Neural crest cell (in vitro differentiated cells): ENCODE measurements around the gene ITIH5. TPM values are rescaled to one million over a fixed set of nuclear protein-coding genes. Genes with fewer than 3 reads are reported as not detected.

Experiments
- DNase-seq: peaks from one replicate; pipeline ENCODE4 v3.0.0; 2021; ENCODE audit warnings: low read depth, mixed read lengths, low spot score
- H3K27ac Mint-ChIP-seq: one replicate; pipeline ENCODE4 v1.8.0; 2021; ENCODE audit warnings: mild to moderate bottlenecking, mixed read lengths; ENCODE audit not compliant: unreplicated experiment
- H3K27me3 Mint-ChIP-seq: 2 replicates; pipeline ENCODE4 v1.8.0; 2021; ENCODE audit warnings: low read depth, mild to moderate bottlenecking, mixed read lengths
- H3K36me3 Mint-ChIP-seq: 2 replicates; pipeline ENCODE4 v1.8.0; 2021; ENCODE audit warnings: low read depth, mild to moderate bottlenecking, mixed read lengths
- H3K4me1 Mint-ChIP-seq: 2 replicates; pipeline ENCODE4 v1.8.0; 2021; ENCODE audit warnings: mixed read lengths
- H3K4me3 Mint-ChIP-seq: one replicate; pipeline ENCODE4 v1.8.0; 2021; ENCODE audit warnings: mild to moderate bottlenecking, mixed read lengths
- H3K9me3 Mint-ChIP-seq: 2 replicates; pipeline ENCODE4 v1.8.0; 2021; ENCODE audit warnings: mixed read lengths
- total RNA-seq: library from RNA; stranded (reverse); gene quantifications from 2 replicates; pipeline ENCODE4 v1.2.1, GENCODE V29; 2021
- TF ChIP-seq, protein P1 (sequence below): fragments of 200-600 bp; sonication (generic); conservative IDR thresholded peaks from 2 replicates; pipeline ENCODE4 v1.5.0; 2021; ENCODE audit warnings: antibody characterized with exemption, mild to moderate bottlenecking

The ITIH5 gene
- total RNA-seq, 1 donor from 2014 or later: not detected

DNA sequence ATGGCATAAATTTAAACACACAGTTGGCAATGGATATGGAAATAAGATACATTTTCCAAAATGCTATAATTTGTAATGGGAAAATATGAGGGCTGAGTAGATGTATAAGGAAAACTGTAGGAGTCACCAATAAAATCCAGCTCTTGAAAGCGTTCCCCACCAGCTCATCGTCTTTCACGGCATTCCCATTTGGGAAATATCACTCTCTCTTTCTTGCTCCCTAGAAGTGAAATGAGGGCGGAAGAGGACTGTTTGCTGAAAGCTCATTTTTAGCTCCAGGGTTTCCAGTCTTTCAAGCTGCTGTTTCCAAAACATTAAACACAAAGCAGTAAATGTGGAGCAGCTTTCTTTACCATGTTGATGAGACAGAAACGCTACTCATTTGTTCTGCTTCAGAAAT, 151.3 kb downstream of the ITIH5 start:
- Mint-ChIP-seq H3K27me3 (no peaks in the 10 kb centered on the region), H3K4me1 (peaks cover 20% of the 10 kb centered on the region), H3K9me3 (peaks cover 8% of the 10 kb centered on the region), H3K27ac (no peak overlapping the region), H3K4me3 (no peak overlapping the region), H3K36me3 (peaks cover 2% of the 10 kb centered on the region)
- TF ChIP-seq, protein P1, sequence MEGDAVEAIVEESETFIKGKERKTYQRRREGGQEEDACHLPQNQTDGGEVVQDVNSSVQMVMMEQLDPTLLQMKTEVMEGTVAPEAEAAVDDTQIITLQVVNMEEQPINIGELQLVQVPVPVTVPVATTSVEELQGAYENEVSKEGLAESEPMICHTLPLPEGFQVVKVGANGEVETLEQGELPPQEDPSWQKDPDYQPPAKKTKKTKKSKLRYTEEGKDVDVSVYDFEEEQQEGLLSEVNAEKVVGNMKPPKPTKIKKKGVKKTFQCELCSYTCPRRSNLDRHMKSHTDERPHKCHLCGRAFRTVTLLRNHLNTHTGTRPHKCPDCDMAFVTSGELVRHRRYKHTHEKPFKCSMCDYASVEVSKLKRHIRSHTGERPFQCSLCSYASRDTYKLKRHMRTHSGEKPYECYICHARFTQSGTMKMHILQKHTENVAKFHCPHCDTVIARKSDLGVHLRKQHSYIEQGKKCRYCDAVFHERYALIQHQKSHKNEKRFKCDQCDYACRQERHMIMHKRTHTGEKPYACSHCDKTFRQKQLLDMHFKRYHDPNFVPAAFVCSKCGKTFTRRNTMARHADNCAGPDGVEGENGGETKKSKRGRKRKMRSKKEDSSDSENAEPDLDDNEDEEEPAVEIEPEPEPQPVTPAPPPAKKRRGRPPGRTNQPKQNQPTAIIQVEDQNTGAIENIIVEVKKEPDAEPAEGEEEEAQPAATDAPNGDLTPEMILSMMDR: no peak
- DNase-seq: no peak

DNA sequence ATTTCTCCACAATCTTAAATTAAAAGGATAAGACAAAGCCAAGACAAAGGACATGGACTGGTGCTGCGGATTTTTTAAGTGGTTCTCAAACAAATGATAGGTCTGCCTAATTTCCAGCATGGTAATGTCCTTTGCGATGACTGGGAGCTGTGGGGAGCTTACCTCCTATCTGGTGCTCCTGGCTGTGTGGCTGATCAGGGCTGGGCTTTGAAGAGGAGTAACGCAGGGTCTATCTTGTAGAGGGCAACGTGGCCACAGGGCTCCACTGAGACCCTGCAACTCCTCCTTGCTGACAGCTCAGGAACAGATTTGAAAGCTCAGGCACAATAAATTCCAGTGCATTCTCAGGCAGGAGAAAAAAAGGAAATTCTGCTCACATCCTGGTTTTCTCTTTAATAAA, 152.8 kb downstream of the ITIH5 start:
- H3K36me3 Mint-ChIP-seq: peaks cover 2% of the 10 kb centered on the region
- H3K4me3 Mint-ChIP-seq: no peak overlapping the region
- no peaks in the 10 kb centered on the region for H3K27me3 Mint-ChIP-seq
- no peak for DNase-seq
- no peak overlapping the region for H3K27ac Mint-ChIP-seq
- peaks cover 8% of the 10 kb centered on the region for H3K9me3 Mint-ChIP-seq
- H3K4me1 Mint-ChIP-seq: peaks cover 20% of the 10 kb centered on the region
- TF ChIP-seq, protein P1: no peak

DNA sequence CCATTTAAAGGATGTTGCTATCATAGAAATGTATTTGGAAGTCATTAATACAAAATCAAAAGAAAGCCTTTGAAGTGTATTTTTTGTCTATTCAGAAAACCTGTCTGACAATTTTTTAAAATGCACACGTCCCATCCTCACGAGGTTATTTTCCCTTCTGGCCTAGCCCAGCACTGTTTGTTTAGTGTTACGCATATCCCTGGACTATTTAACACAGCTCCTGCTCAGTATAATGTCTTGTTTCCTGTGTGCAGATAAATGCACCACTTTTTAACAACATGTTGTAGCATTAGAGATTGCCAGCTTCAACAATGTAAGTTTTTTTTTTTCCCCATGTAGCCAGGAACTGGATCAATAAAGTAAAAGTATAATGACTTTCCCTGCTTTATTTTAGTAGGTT, 153.3 kb downstream of the ITIH5 start:
- DNase-seq: no peak
- H3K4me1 Mint-ChIP-seq: peaks cover 20% of the 10 kb centered on the region
- H3K36me3 Mint-ChIP-seq: peaks cover 2% of the 10 kb centered on the region
- H3K4me3 Mint-ChIP-seq: no peak overlapping the region
- TF ChIP-seq, protein P1: no peak
- peak overlapping the region; percentile 8 for H3K27ac Mint-ChIP-seq
- H3K27me3 Mint-ChIP-seq: no peaks in the 10 kb centered on the region
- H3K9me3 Mint-ChIP-seq: peaks cover 8% of the 10 kb centered on the region

DNA sequence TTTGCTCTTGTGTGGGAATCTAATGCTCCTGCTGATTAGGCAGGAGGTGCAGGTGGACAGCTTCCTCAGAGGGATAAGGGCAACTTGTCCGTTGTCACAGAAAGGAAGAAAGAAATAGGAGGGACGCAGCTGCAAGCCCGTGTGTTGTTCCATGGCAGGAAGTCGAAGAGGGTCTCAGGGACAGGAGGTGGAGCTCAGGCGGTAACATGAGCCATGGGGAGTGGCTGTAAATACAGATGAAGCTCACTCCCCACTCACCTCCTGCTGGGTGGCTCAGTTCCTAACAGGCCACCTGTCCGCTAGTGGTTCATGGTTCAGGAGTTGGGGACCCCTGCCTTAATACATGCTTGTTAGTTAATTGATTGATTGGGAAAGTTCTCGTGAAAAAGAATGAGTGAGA, 154.3 kb downstream of the ITIH5 start:
- no peak overlapping the region for H3K4me3 Mint-ChIP-seq
- no peaks in the 10 kb centered on the region for H3K27me3 Mint-ChIP-seq
- H3K36me3 Mint-ChIP-seq: peaks cover 2% of the 10 kb centered on the region
- H3K27ac Mint-ChIP-seq: no peak overlapping the region
- peaks cover 20% of the 10 kb centered on the region for H3K4me1 Mint-ChIP-seq
- TF ChIP-seq, protein P1: no peak
- DNase-seq: no peak
- H3K9me3 Mint-ChIP-seq: peaks cover 8% of the 10 kb centered on the region

DNA sequence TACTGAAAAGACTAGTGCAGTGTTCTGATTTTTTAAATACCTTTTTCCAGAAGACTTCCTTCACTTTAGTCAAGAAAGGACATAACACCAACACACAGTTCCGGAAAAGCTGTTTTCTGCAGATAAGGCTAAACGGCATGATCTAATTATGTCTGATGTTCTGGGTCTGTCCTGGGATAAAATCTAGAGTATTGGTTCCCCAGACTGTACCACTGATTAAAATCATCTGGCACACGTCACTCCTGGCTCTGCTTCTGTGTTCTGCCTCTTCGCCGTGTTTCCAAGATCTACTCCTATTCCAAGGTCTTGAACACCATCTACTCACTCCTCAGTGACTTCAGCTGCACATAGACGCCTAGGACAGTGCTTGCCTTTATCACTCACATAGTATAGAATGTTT, 155.2 kb downstream of the ITIH5 start:
- TF ChIP-seq, protein P1: no peak
- peaks cover 2% of the 10 kb centered on the region for H3K36me3 Mint-ChIP-seq
- DNase-seq: no peak
- peaks cover 8% of the 10 kb centered on the region for H3K9me3 Mint-ChIP-seq
- no peaks in the 10 kb centered on the region for H3K27me3 Mint-ChIP-seq
- no peak overlapping the region for H3K27ac Mint-ChIP-seq
- H3K4me1 Mint-ChIP-seq: peaks cover 20% of the 10 kb centered on the region
- no peak overlapping the region for H3K4me3 Mint-ChIP-seq

Other genes with a start within 250 kb of the ITIH5 start
- not detected in 2 replicates for gene ITIH2, start 36.4 kb upstream of the ITIH5 start, total RNA-seq
- gene KIN, start 121.0 kb upstream of the ITIH5 start, total RNA-seq: 14.1 and 17.3 TPM in 2 replicates
- gene ATP5F1C, start 121.2 kb upstream of the ITIH5 start, total RNA-seq: 241 and 245 TPM in 2 replicates
- 11.5 and 11.8 TPM in 2 replicates for gene TAF3, start 151.5 kb upstream of the ITIH5 start, total RNA-seq